SK-N-SH treated with all-trans-retinoic acid at 6 μM for 48 hours (cell line): ENCODE results near the gene USP13.

Source experiments
- ATAC-seq: fragments of 200-7000 bp; cut with Tn5 transposase; 3 replicates; pipeline ENCODE4 v1.9.1; 2020; ENCODE audit warnings: mild to moderate bottlenecking, moderate library complexity
- ARNTL ChIP-seq: fragments of 450-650 bp; formaldehyde crosslinking; IDR thresholded peaks from 2 replicates; pipeline ENCODE4 v1.5.0; 2020; ENCODE audit warnings: low read depth, mild to moderate bottlenecking, moderate library complexity, borderline replicate concordance
- BACH2 ChIP-seq: fragments of 250-450 bp; sonication (Bioruptor Pico); IDR thresholded peaks from 2 replicates; pipeline ENCODE4 v1.9.0; 2021; ENCODE audit warnings: mild to moderate bottlenecking, borderline replicate concordance
- CREB5 ChIP-seq: fragments of 250-450 bp; sonication (Bioruptor Pico); IDR thresholded peaks from 2 replicates; pipeline ENCODE4 v1.5.1; 2020; ENCODE audit warnings: low read depth, mild to moderate bottlenecking, moderate library complexity
- CSDC2 ChIP-seq: fragments of 250-450 bp; sonication (Bioruptor Pico); IDR thresholded peaks from 2 replicates; pipeline ENCODE4 v1.5.0; 2020; ENCODE audit warnings: mild to moderate bottlenecking, moderate library complexity
- CSRNP3 ChIP-seq: fragments of 250-450 bp; sonication (Bioruptor Pico); IDR thresholded peaks from 2 replicates; pipeline ENCODE4 v1.5.1; 2021; ENCODE audit warnings: mild to moderate bottlenecking, moderate library complexity
- ESRRG ChIP-seq: fragments of 250-450 bp; sonication (Bioruptor Pico); IDR thresholded peaks from 2 replicates; pipeline ENCODE4 v1.6.1; 2021; ENCODE audit warnings: mild to moderate bottlenecking
- GLIS3 ChIP-seq: fragments of 250-450 bp; sonication (Bioruptor Pico); IDR thresholded peaks from 2 replicates; pipeline ENCODE4 v1.5.0; 2020; ENCODE audit warnings: mild to moderate bottlenecking, moderate library complexity
- ISL1 ChIP-seq: fragments of 250-450 bp; sonication (Bioruptor Pico); IDR thresholded peaks from 2 replicates; pipeline ENCODE4 v2.1.2; 2022; ENCODE audit warnings: mild to moderate bottlenecking, moderate library complexity
- OSR1 ChIP-seq: fragments of 250-450 bp; sonication (Bioruptor Pico); IDR thresholded peaks from 2 replicates; pipeline ENCODE4 v1.8.0; 2022; ENCODE audit warnings: moderate library complexity, mild to moderate bottlenecking, inconsistent platforms
- PATZ1 ChIP-seq: fragments of 250-450 bp; sonication (Bioruptor Pico); IDR thresholded peaks from 2 replicates; pipeline ENCODE4 v1.8.0; 2020; ENCODE audit warnings: mild to moderate bottlenecking, moderate library complexity, borderline replicate concordance
- PPARA ChIP-seq: fragments of 250-450 bp; sonication (Bioruptor Pico); IDR thresholded peaks from 2 replicates; pipeline ENCODE4 v1.5.0; 2020; ENCODE audit warnings: mild to moderate bottlenecking, borderline replicate concordance
- RARB ChIP-seq: fragments of 250-450 bp; sonication (Bioruptor Pico); IDR thresholded peaks from 2 replicates; pipeline ENCODE4 v1.8.0; 2021; ENCODE audit warnings: mild to moderate bottlenecking, moderate library complexity
- SNAI2 ChIP-seq: fragments of 250-450 bp; sonication (Bioruptor Pico); IDR thresholded peaks from 2 replicates; pipeline ENCODE4 v1.5.0; 2020; ENCODE audit warnings: mild to moderate bottlenecking, moderate library complexity
- TOX ChIP-seq: fragments of 250-450 bp; sonication (Bioruptor Pico); IDR thresholded peaks from 2 replicates; pipeline ENCODE4 v1.8.0; 2021; ENCODE audit warnings: mild to moderate bottlenecking, moderate library complexity, borderline replicate concordance
- ZC3H10 ChIP-seq: fragments of 250-450 bp; sonication (Bioruptor Pico); IDR thresholded peaks from 2 replicates; pipeline ENCODE4 v1.5.1; 2021; ENCODE audit warnings: mild to moderate bottlenecking, moderate library complexity
- ZFP30 ChIP-seq: fragments of 450-650 bp; formaldehyde crosslinking; IDR thresholded peaks from 2 replicates; pipeline ENCODE4 v1.5.0; 2022; ENCODE audit warnings: mild to moderate bottlenecking, moderate library complexity
- ZNF565 ChIP-seq: fragments of 450-650 bp; formaldehyde crosslinking; conservative IDR thresholded peaks from 2 replicates; pipeline ENCODE4 v1.5.0; 2020; ENCODE audit warnings: low read depth, mild to moderate bottlenecking, moderate library complexity
- ZNF70 ChIP-seq: fragments of 450-650 bp; formaldehyde crosslinking; IDR thresholded peaks from 2 replicates; pipeline ENCODE4 v1.5.0; 2020; ENCODE audit warnings: mild to moderate bottlenecking, moderate library complexity
- ZNF8 ChIP-seq: fragments of 450-650 bp; formaldehyde crosslinking; IDR thresholded peaks from 2 replicates; pipeline ENCODE4 v1.5.0; 2020; ENCODE audit warnings: mild to moderate bottlenecking, moderate library complexity
- TF ChIP-seq, protein P1 (sequence below): fragments of 250-450 bp; sonication (Bioruptor Pico); IDR thresholded peaks from 2 replicates; pipeline ENCODE4 v1.8.0; 2021; ENCODE audit warnings: low read depth, mild to moderate bottlenecking, moderate library complexity, borderline replicate concordance
- TF ChIP-seq, protein P2 (sequence below): fragments of 250-450 bp; sonication (Bioruptor Pico); IDR thresholded peaks from 2 replicates; pipeline ENCODE4 v1.5.0; 2020; ENCODE audit warnings: mild to moderate bottlenecking, moderate library complexity

USP13 gene

DNA sequence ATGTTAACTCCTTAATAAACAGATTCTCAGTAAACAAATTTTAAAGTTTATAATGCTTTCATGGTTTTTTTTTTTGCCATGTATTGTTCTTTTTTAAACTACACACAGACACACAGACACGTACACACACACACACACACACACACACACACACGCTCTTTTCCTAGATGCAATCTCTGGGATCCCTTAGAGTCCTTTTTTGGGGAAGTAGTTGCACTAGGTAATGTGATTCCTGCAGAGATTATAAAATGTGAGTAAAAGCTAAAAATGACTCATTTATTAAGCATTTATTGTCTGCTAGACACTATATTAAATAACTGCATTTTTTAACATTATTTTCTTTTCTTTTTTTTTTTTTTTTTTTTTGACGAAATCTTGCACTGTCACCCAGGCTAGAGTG, 28.4 kb upstream of the USP13 start:
- ATAC-seq, result peak; percentile 83
- TF ChIP-seq ZNF70 (CRISPR knock-in tag) (no peak), PATZ1 (CRISPR knock-in tag) (no peak), TOX (CRISPR knock-in tag) (no peak), ZC3H10 (CRISPR knock-in tag) (no peak), ZNF8 (no peak), CSDC2 (CRISPR knock-in tag) (no peak)
- TF ChIP-seq, all 23 proteins: peak for 0

DNA sequence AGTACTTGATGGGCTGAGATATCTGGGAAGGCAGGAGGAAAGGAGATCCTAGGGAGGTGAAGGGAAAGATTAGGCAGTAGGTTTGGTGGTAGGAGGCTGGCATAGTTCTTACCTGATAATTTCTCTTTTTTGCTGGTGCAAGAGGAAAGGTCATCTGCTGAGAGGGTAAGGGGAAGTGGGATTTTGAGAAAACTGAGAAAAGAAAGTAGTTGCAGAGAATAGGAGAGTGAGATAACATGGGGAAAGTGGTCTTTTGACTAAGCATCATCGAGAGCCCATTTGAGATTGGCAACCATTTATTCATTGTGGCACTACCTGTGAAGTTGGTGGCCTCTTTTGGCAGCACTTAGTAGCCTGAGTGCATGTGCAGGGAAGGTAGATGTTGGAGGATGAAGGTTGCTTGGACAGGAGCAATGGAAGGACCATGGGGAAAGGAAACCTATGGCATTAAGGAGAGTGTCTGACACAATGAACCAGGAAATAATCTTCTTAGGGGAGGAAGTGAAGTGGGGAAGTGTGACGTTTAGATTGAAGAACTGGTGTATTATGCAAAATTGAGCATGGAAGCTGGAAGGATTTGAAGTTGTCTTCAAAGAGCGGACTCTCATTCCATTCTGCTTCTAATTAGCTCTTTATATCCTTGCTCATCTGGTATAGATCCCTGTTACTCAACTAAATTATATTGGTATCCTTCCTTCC, 21.9 kb upstream of the USP13 start:
- no peak for ATAC-seq
- TF ChIP-seq ZNF8 (no peak), CSDC2 (CRISPR knock-in tag) (no peak), RARB (CRISPR knock-in tag) (no peak), ZNF70 (CRISPR knock-in tag) (no peak), ARNTL (CRISPR knock-in tag) (no peak), BACH2 (CRISPR knock-in tag) (no peak), TOX (CRISPR knock-in tag) (no peak), GLIS3 (CRISPR knock-in tag) (no peak), PPARA (CRISPR knock-in tag) (no peak), ISL1 (CRISPR knock-in tag) (no peak)
- TF ChIP-seq, protein P1, sequence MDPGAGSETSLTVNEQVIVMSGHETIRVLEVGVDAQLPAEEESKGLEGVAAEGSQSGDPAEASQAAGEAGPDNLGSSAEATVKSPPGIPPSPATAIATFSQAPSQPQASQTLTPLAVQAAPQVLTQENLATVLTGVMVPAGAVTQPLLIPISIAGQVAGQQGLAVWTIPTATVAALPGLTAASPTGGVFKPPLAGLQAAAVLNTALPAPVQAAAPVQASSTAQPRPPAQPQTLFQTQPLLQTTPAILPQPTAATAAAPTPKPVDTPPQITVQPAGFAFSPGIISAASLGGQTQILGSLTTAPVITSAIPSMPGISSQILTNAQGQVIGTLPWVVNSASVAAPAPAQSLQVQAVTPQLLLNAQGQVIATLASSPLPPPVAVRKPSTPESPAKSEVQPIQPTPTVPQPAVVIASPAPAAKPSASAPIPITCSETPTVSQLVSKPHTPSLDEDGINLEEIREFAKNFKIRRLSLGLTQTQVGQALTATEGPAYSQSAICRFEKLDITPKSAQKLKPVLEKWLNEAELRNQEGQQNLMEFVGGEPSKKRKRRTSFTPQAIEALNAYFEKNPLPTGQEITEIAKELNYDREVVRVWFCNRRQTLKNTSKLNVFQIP, result no peak

DNA sequence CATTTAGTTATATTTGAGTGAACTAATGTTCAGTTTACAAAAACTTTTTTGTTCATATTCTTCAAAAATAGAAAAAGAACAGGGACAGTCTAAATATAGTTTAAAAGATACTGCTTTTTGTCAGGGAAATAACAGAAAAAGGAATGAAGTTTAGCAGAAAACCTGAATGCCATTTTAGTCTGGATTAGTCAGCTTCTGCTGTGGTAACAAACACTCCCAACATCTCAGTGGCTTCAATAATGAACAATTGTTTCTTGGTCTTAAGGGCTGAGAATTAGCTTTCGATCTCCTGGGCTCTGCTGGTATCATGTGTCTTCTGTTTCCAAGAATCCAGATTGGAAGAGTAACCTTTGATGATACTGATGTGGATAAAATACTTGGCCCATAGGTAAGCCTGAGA, 12.4 kb upstream of the USP13 start:
- TF ChIP-seq ZC3H10 (CRISPR knock-in tag) (no peak), ZNF8 (no peak), BACH2 (CRISPR knock-in tag) (no peak), CSRNP3 (no peak), ESRRG (CRISPR knock-in tag) (no peak), OSR1 (CRISPR knock-in tag) (no peak), ZFP30 (no peak), ISL1 (CRISPR knock-in tag) (no peak), PPARA (CRISPR knock-in tag) (no peak), GLIS3 (CRISPR knock-in tag) (no peak), SNAI2 (CRISPR knock-in tag) (no peak), CREB5 (CRISPR knock-in tag) (no peak), TOX (CRISPR knock-in tag) (no peak), PATZ1 (CRISPR knock-in tag) (no peak), ARNTL (CRISPR knock-in tag) (no peak), ZNF565 (CRISPR knock-in tag) (no peak), ZNF70 (CRISPR knock-in tag) (no peak), RARB (CRISPR knock-in tag) (no peak)
- TF ChIP-seq, protein P2, sequence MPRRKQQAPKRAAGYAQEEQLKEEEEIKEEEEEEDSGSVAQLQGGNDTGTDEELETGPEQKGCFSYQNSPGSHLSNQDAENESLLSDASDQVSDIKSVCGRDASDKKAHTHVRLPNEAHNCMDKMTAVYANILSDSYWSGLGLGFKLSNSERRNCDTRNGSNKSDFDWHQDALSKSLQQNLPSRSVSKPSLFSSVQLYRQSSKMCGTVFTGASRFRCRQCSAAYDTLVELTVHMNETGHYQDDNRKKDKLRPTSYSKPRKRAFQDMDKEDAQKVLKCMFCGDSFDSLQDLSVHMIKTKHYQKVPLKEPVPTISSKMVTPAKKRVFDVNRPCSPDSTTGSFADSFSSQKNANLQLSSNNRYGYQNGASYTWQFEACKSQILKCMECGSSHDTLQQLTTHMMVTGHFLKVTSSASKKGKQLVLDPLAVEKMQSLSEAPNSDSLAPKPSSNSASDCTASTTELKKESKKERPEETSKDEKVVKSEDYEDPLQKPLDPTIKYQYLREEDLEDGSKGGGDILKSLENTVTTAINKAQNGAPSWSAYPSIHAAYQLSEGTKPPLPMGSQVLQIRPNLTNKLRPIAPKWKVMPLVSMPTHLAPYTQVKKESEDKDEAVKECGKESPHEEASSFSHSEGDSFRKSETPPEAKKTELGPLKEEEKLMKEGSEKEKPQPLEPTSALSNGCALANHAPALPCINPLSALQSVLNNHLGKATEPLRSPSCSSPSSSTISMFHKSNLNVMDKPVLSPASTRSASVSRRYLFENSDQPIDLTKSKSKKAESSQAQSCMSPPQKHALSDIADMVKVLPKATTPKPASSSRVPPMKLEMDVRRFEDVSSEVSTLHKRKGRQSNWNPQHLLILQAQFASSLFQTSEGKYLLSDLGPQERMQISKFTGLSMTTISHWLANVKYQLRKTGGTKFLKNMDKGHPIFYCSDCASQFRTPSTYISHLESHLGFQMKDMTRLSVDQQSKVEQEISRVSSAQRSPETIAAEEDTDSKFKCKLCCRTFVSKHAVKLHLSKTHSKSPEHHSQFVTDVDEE (CRISPR knock-in tag), result no peak
- TF ChIP-seq, protein P1, result no peak

More for the DNA sequence above, 12.4 kb upstream of the USP13 start:
- ATAC-seq, result no peak
